Caco-2 (cell line): ENCODE measurements around the gene HLA-G. TPM values are rescaled to one million over a fixed set of nuclear protein-coding genes. Genes with fewer than 3 reads are reported as not detected.

Experiments
- BruUV-seq: library from RNA; stranded (reverse); fragments of 400-500 nt; replicated peaks from 2 replicates; lab custom pipeline; 2021; lab: Mats Ljungman, UMichigan
- CTCF ChIA-PET: fragments of 300-600 bp; sonication (Branson Sonifier 250); formaldehyde crosslinking; loops from one replicate; lab custom pipeline; 2022; ENCODE audit warnings: antibody characterized with exemption; lab: Charles Lee
- POLR2A ChIA-PET: fragments of 300-600 bp; sonication (Branson Sonifier 250); formaldehyde crosslinking; loops from one replicate; lab custom pipeline; 2022; ENCODE audit warnings: antibody characterized with exemption; lab: Charles Lee
- DNase-seq, 2 experiments: peaks; one replicate each; pipeline versions ENCODE4 v3.0.0 to v3.0.0-alpha.2; 2020 to 2022
- H3K27me3 ChIP-seq: replicated peaks from 2 replicates; pipeline ENCODE4 v1.6.0; 2011; ENCODE audit warnings: low read length; ENCODE audit not compliant: control insufficient read depth, insufficient read depth
- H3K36me3 ChIP-seq: 2 replicates; pipeline ENCODE4 v1.5.1; 2011; ENCODE audit warnings: low read length; ENCODE audit not compliant: control insufficient read depth, insufficient read depth
- H3K4me1 ChIP-seq: fragments of 250-450 bp; sonication (Bioruptor Pico); 2 replicates; pipeline ENCODE4 v1.5.1; 2020; ENCODE audit warnings: mild to moderate bottlenecking
- H3K4me3 ChIP-seq: 2 replicates; pipeline ENCODE4 v1.5.1; 2011; ENCODE audit warnings: low read depth, mild to moderate bottlenecking, control low read depth, low read length
- H3K9me3 ChIP-seq: fragments of 250-450 bp; sonication (Bioruptor Pico); 2 replicates; pipeline ENCODE4 v1.5.1; 2020; ENCODE audit warnings: mild to moderate bottlenecking, moderate library complexity
- H3K27ac Mint-ChIP-seq: one replicate; pipeline ENCODE4 v1.8.0; 2022; ENCODE audit warnings: mixed read lengths; ENCODE audit not compliant: unreplicated experiment
- H3K27me3 Mint-ChIP-seq: one replicate; pipeline ENCODE4 v1.8.0; 2022; ENCODE audit warnings: mixed read lengths; ENCODE audit not compliant: insufficient read depth, unreplicated experiment
- H3K36me3 Mint-ChIP-seq: one replicate; pipeline ENCODE4 v1.8.0; 2022; ENCODE audit warnings: mild to moderate bottlenecking, mixed read lengths; ENCODE audit not compliant: insufficient read depth, unreplicated experiment
- H3K4me1 Mint-ChIP-seq: one replicate; pipeline ENCODE4 v1.8.0; 2022; ENCODE audit warnings: low read depth, mixed read lengths; ENCODE audit not compliant: unreplicated experiment
- H3K4me3 Mint-ChIP-seq: one replicate; pipeline ENCODE4 v1.8.0; 2022; ENCODE audit warnings: mild to moderate bottlenecking, moderate library complexity, mixed read lengths; ENCODE audit not compliant: unreplicated experiment
- H3K9me3 Mint-ChIP-seq: one replicate; pipeline ENCODE4 v1.8.0; 2022; ENCODE audit warnings: mixed read lengths; ENCODE audit not compliant: unreplicated experiment
- intact Hi-C: fragments of 100-400 bp; cut with micrococcal nuclease; formaldehyde crosslinking; loops from one replicate; pipeline ENCODE4 v1.10.0; 2022; ENCODE audit not compliant: unreplicated experiment
- total RNA-seq: library from RNA; stranded (reverse); gene quantifications from 2 replicates; pipeline ENCODE4 v1.2.3, GENCODE V29; 2022
- TF ChIP-seq, protein P1 (sequence below), 2 experiments: fragments of 200-600 bp in 1 of 2; IDR thresholded peaks; 1 replicate in 1 of 2; 2 replicates in 1 of 2; pipeline versions ENCODE4 v1.5.1 to v1.8.0; 2011 to 2022; ENCODE audit warnings: antibody characterized with exemption in 1 of 2, control low read depth in 1 of 2, inconsistent platforms in 1 of 2, low read depth in 1 of 2, low read length in 1 of 2, mild to moderate bottlenecking in 1 of 2, moderate library complexity in 1 of 2; ENCODE audit not compliant: insufficient read depth in 1 of 2, severe bottlenecking in 1 of 2, unreplicated experiment in 1 of 2

HLA-G gene
- total RNA-seq, 1 experiment from 2014 or later: not detected

DNA sequence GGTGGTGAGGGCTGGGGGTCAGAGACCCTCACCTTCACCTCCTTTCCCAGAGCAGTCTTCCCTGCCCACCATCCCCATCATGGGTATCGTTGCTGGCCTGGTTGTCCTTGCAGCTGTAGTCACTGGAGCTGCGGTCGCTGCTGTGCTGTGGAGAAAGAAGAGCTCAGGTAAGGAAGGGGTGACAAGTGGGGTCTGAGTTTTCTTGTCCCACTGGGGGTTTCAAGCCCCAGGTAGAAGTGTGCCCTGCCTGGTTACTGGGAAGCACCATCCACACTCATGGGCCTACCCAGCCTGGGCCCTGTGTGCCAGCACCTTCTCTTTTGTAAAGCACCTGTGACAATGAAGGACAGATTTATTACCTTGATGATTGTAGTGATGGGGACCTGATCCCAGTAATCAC lies 2.1 kb downstream of the HLA-G start:
- no peak overlapping the region for H3K27ac Mint-ChIP-seq
- H3K4me1 ChIP-seq: no peaks in the 10 kb centered on the region
- peaks cover 11% of the 10 kb centered on the region for H3K27me3 Mint-ChIP-seq
- intact Hi-C loops: loop anchor here (5.0 kb wide), 1 partner anchor 77 kb away; no protein-coding TSS in a partner anchor
- no peaks in the 10 kb centered on the region for H3K27me3 ChIP-seq
- TF ChIP-seq, protein P1, sequence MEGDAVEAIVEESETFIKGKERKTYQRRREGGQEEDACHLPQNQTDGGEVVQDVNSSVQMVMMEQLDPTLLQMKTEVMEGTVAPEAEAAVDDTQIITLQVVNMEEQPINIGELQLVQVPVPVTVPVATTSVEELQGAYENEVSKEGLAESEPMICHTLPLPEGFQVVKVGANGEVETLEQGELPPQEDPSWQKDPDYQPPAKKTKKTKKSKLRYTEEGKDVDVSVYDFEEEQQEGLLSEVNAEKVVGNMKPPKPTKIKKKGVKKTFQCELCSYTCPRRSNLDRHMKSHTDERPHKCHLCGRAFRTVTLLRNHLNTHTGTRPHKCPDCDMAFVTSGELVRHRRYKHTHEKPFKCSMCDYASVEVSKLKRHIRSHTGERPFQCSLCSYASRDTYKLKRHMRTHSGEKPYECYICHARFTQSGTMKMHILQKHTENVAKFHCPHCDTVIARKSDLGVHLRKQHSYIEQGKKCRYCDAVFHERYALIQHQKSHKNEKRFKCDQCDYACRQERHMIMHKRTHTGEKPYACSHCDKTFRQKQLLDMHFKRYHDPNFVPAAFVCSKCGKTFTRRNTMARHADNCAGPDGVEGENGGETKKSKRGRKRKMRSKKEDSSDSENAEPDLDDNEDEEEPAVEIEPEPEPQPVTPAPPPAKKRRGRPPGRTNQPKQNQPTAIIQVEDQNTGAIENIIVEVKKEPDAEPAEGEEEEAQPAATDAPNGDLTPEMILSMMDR (IDR thresholded peaks at IDR 0.05; ENCODE audit: insufficient read depth in 1 of 2, low read depth in 1 of 2, low read length in 1 of 2, severe bottlenecking in 1 of 2, unreplicated experiment in 1 of 2): no peak
- no peaks in the 10 kb centered on the region for H3K9me3 ChIP-seq
- BruUV-seq: no TSS peak
- DNase-seq: no peak
- no peak overlapping the region for H3K4me3 Mint-ChIP-seq
- no peak overlapping the region for H3K4me3 ChIP-seq
- no peaks in the 10 kb centered on the region for H3K9me3 Mint-ChIP-seq
- CTCF ChIA-PET: interaction anchor here (0.6 to 1.1 kb wide), 2 partner anchors 179 to 180 kb away, joined by 3 to 5 read pairs; no protein-coding TSS in a partner anchor
- no peaks in the 10 kb centered on the region for H3K36me3 Mint-ChIP-seq
- POLR2A ChIA-PET: no interaction called here
- no peaks in the 10 kb centered on the region for H3K4me1 Mint-ChIP-seq
- H3K36me3 ChIP-seq: no peaks in the 10 kb centered on the region

DNA sequence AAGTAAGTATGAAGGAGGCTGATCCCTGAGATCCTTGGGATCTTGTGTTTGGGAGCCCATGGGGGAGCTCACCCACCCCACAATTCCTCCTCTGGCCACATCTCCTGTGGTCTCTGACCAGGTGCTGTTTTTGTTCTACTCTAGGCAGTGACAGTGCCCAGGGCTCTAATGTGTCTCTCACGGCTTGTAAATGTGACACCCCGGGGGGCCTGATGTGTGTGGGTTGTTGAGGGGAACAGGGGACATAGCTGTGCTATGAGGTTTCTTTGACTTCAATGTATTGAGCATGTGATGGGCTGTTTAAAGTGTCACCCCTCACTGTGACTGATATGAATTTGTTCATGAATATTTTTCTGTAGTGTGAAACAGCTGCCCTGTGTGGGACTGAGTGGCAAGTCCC lies 2.8 kb downstream of the HLA-G start:
- Mint-ChIP-seq H3K4me1 (no peaks in the 10 kb centered on the region), H3K9me3 (no peaks in the 10 kb centered on the region), H3K27me3 (peaks cover 11% of the 10 kb centered on the region), H3K27ac (no peak overlapping the region), H3K36me3 (no peaks in the 10 kb centered on the region), H3K4me3 (no peak overlapping the region)
- no peaks in the 10 kb centered on the region for H3K4me1 ChIP-seq
- TF ChIP-seq, protein P1 (IDR thresholded peaks at IDR 0.05; ENCODE audit: insufficient read depth in 1 of 2, low read depth in 1 of 2, low read length in 1 of 2, severe bottlenecking in 1 of 2, unreplicated experiment in 1 of 2): no peak
- ChIA-PET POLR2A (no interaction called here), CTCF (interaction anchor here (1.1 kb wide), 1 partner anchor 180 kb away, joined by 3 read pairs; no protein-coding TSS in a partner anchor)
- intact Hi-C loops: loop anchor here (5.0 kb wide), 1 partner anchor 78 kb away; no protein-coding TSS in a partner anchor
- no peaks in the 10 kb centered on the region for H3K36me3 ChIP-seq
- no peaks in the 10 kb centered on the region for H3K9me3 ChIP-seq
- no TSS peak for BruUV-seq
- no peaks in the 10 kb centered on the region for H3K27me3 ChIP-seq
- no peak for DNase-seq
- H3K4me3 ChIP-seq: no peak overlapping the region

DNA sequence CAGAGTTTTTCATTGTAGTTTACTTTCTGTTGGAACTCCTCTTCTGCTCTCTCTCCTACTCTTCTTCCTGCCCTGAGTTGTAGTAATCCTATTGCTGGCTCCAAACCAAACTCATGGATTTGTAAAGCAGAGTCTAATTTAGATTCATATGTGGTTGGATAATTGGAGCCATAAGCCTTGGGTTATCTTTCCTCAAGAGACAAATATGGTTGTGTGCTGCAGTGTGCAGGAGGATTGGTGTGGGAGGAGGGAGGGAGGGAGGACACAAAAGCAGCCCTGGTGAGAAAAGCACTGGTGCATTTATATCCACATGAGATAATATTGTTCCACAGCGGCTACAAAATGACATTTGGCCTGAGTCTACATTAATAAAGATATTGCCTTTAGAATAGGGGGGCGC lies 4.2 kb downstream of the HLA-G start:
- no peak for DNase-seq
- CTCF ChIA-PET: no interaction called here
- intact Hi-C loops: loop anchor here (5.0 kb wide), 1 partner anchor 79 kb away; no protein-coding TSS in a partner anchor

More for the DNA sequence above, 4.2 kb downstream of the HLA-G start:
- TF ChIP-seq, protein P1 (IDR thresholded peaks at IDR 0.05; ENCODE audit: insufficient read depth in 1 of 2, low read depth in 1 of 2, low read length in 1 of 2, severe bottlenecking in 1 of 2, unreplicated experiment in 1 of 2): no peak
- Mint-ChIP-seq H3K27ac (no peak overlapping the region), H3K4me3 (no peak overlapping the region), H3K36me3 (no peaks in the 10 kb centered on the region), H3K4me1 (no peaks in the 10 kb centered on the region), H3K27me3 (peaks cover 11% of the 10 kb centered on the region), H3K9me3 (no peaks in the 10 kb centered on the region)
- no TSS peak for BruUV-seq
- H3K4me3 ChIP-seq: no peak overlapping the region
- no peaks in the 10 kb centered on the region for H3K4me1 ChIP-seq
- no peaks in the 10 kb centered on the region for H3K9me3 ChIP-seq
- no peaks in the 10 kb centered on the region for H3K27me3 ChIP-seq
- POLR2A ChIA-PET: no interaction called here
- no peaks in the 10 kb centered on the region for H3K36me3 ChIP-seq
